OCI-LY3 (cell line): ENCODE results near the gene EMID1.

ENCODE experiments used
- H2AFZ ChIP-seq: fragments of 200-600, 300-600 bp; shearing (Covaris generic); 2 replicates; pipeline ENCODE4 v1.6.0; 2014; ENCODE audit warnings: antibody characterized with exemption, low read depth, low read length
- H3K27ac ChIP-seq: fragments of 200-600, 300-600 bp; sonication (generic); 2 replicates; pipeline ENCODE4 v1.5.1; 2014; ENCODE audit warnings: mild to moderate bottlenecking, low read length, moderate library complexity, mixed read lengths
- H3K27me3 ChIP-seq: fragments of 200-600, 300-600 bp; sonication (generic); 2 replicates; pipeline ENCODE4 v1.6.1; 2014; ENCODE audit warnings: low read depth, low read length, mixed read lengths
- H3K36me3 ChIP-seq: fragments of 200-600, 300-600 bp; sonication (generic); replicated peaks from 2 replicates; pipeline ENCODE3; 2014; ENCODE audit warnings: low read depth, low read length, mixed read lengths
- H3K4me1 ChIP-seq: fragments of 300-600, 200-600 bp; sonication (generic); 2 replicates; pipeline ENCODE4 v1.6.1; 2014; ENCODE audit warnings: low read length, mixed read lengths
- H3K4me2 ChIP-seq: fragments of 200-600, 300-600 bp; sonication (generic); 2 replicates; pipeline ENCODE4 v1.6.1; 2014; ENCODE audit warnings: low read length, mixed read lengths
- H3K4me3 ChIP-seq: fragments of 300-600, 200-600 bp; sonication (generic); 2 replicates; pipeline ENCODE4 v1.5.1; 2014; ENCODE audit warnings: antibody characterized with exemption, mild to moderate bottlenecking, low read length, moderate library complexity
- H3K79me2 ChIP-seq: fragments of 300-600, 200-600 bp; shearing (Covaris generic); 2 replicates; pipeline ENCODE4 v1.6.1; 2014; ENCODE audit warnings: mild to moderate bottlenecking, low read length, mixed read lengths
- H3K9ac ChIP-seq: fragments of 300-600, 200-600 bp; shearing (Covaris generic); 2 replicates; pipeline ENCODE4 v1.6.0; 2014; ENCODE audit warnings: mild to moderate bottlenecking, low read length, moderate library complexity
- H3K9me3 ChIP-seq: fragments of 200-600, 300-600 bp; shearing (Covaris generic); 2 replicates; pipeline ENCODE4 v1.6.1; 2014; ENCODE audit warnings: low read length, mixed read lengths; ENCODE audit not compliant: insufficient read depth
- H4K20me1 ChIP-seq: fragments of 200-600, 300-600 bp; sonication (generic); 2 replicates; pipeline ENCODE4 v1.6.1; 2016; ENCODE audit warnings: low read length, mixed read lengths; ENCODE audit not compliant: insufficient read depth
- EZH2phosphoT487 ChIP-seq: fragments of 200-600 bp; shearing (Covaris generic); IDR thresholded peaks from 2 replicates; pipeline ENCODE4 v1.6.1; 2018; ENCODE audit warnings: antibody characterized with exemption, mixed run types, low read depth
- TF ChIP-seq, protein P1 (sequence below): fragments of 200-600, 300-600 bp; sonication (generic); IDR thresholded peaks from 2 replicates; pipeline ENCODE4 v1.5.1; 2014; ENCODE audit warnings: antibody characterized with exemption, low read length, low read depth

EMID1 gene

DNA sequence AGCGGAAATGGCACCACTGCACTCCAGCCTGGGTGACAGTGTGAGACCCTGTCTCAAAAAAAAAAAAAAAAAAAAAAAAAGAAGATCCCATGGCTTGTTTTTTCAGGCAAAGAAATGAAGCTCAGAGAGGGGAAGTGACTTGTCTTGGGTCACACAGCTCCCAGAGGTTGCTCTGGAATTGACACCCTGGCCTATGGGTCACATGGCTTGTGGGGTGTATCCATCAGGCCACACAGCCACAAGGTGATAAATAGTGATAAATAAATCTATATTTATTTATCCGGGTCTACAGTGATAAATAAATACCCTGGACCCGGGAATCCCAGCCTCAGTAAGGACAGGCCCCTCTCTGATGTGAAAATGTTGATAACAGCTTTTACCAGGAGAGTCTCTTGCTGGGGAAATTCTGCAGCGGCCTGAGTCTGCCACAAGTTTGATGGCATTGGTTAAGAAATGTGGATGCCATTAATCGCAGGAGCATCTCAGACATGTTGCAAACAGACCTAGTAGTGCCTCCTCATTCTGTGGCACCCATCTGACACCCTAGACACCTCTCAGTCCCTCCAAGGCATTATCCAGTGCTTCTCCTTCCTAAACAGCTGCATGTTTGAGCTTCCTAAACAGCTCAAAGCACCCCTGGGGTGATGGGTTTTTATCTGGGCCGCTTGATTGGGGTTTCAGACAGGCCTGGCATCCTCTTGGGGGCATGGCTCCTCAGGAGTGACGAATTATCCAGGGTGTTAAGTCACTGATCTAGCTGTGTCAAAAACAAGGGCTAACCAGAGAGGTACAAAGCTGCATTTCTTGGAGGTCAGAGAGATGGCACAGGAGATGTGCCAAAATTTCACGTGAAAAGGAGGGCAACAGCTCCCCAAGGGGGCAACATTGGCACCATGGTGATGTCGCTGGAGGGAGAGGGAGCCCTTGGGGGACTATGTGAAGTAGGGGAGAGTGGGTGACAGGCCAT lies 1.9 kb upstream of the EMID1 start:
- H3K4me3 ChIP-seq = no peak overlapping the region
- H3K9ac ChIP-seq = no peak overlapping the region
- H3K4me1 ChIP-seq = peaks cover 13% of the 10 kb centered on the region
- H2AFZ ChIP-seq = no peak overlapping the region
- no peaks in the 10 kb centered on the region for H3K36me3 ChIP-seq
- no peaks in the 10 kb centered on the region for H3K79me2 ChIP-seq
- H4K20me1 ChIP-seq = no peaks in the 10 kb centered on the region
- H3K27ac ChIP-seq = no peak overlapping the region
- no peak overlapping the region for H3K4me2 ChIP-seq
- peaks cover 69% of the 10 kb centered on the region for H3K27me3 ChIP-seq
- TF ChIP-seq, protein P1, sequence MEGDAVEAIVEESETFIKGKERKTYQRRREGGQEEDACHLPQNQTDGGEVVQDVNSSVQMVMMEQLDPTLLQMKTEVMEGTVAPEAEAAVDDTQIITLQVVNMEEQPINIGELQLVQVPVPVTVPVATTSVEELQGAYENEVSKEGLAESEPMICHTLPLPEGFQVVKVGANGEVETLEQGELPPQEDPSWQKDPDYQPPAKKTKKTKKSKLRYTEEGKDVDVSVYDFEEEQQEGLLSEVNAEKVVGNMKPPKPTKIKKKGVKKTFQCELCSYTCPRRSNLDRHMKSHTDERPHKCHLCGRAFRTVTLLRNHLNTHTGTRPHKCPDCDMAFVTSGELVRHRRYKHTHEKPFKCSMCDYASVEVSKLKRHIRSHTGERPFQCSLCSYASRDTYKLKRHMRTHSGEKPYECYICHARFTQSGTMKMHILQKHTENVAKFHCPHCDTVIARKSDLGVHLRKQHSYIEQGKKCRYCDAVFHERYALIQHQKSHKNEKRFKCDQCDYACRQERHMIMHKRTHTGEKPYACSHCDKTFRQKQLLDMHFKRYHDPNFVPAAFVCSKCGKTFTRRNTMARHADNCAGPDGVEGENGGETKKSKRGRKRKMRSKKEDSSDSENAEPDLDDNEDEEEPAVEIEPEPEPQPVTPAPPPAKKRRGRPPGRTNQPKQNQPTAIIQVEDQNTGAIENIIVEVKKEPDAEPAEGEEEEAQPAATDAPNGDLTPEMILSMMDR = no peak
- no peak for TF ChIP-seq EZH2phosphoT487
- H3K9me3 ChIP-seq = no peaks in the 10 kb centered on the region

DNA sequence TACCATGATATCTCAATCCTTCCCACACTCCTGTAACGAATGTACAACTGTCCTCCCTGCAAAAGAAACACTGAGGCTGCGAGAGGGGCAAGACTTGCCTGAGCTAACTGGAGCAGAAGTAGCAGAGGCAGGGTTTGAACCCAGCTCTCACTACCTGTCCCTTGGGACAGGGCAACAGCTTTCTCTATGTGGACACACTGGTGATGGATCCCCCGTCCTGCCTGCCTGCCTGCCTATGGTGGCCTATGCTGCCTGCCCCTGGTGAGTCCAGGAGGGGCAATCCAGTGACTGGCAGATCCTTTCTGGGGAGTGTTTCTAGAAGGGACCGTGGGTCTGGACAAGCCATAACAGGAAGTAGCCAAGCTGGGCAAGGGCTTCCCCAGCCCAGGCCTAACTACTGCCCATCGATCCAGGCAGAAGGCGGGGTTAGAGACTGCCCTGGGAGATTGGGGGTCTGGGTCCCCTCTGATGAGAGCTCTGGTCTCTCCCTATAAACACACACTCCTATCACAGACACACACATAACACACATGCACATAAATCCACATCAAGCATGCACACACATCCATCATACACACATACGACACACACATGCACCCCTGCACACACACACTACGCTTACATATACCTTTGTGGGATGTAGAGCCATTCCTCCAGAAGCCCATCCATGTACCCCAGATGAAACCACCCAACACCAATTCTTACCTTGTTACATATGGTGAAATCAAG lies 1.1 kb upstream of the EMID1 start:
- Histone ChIP-seq H4K20me1 (no peaks in the 10 kb centered on the region), H3K9ac (no peak overlapping the region), H3K4me3 (no peak overlapping the region)

DNA sequence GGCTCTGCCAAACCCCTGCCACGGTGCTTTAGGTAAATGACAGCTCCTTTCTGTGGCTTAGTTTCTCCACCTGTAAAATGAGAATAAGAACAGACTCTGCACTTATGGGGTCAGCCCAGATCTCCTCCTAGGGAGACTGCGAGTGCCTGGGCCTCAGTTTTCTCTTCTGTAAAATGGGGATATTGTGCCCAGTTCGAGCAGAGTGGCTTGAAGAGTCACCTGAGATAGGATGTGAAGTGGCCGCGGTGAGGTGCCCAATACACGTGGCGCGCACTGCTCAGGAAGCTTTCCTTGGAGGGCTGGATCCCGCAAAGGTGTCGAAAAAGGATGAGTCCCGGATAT lies 473 bp upstream of the EMID1 start:
- Histone ChIP-seq H3K4me1 (peaks cover 13% of the 10 kb centered on the region), H3K4me2 (no peak overlapping the region), H3K9ac (no peak overlapping the region), H4K20me1 (no peaks in the 10 kb centered on the region), H3K27ac (no peak overlapping the region), H3K79me2 (no peaks in the 10 kb centered on the region), H3K27me3 (peaks cover 69% of the 10 kb centered on the region), H3K4me3 (no peak overlapping the region), H2AFZ (no peak overlapping the region), H3K36me3 (no peaks in the 10 kb centered on the region), H3K9me3 (no peaks in the 10 kb centered on the region)
- TF ChIP-seq, protein P1 = no peak
- TF ChIP-seq EZH2phosphoT487 = no peak

More for the DNA sequence above, 1.1 kb upstream of the EMID1 start:
- Histone ChIP-seq H3K4me1 (peaks cover 13% of the 10 kb centered on the region), H3K79me2 (no peaks in the 10 kb centered on the region), H3K4me2 (no peak overlapping the region), H3K9me3 (no peaks in the 10 kb centered on the region), H3K27me3 (peaks cover 74% of the 10 kb centered on the region), H3K27ac (no peak overlapping the region), H3K36me3 (no peaks in the 10 kb centered on the region), H2AFZ (no peak overlapping the region)
- TF ChIP-seq, protein P1 = no peak
- TF ChIP-seq EZH2phosphoT487 = no peak
